Activated CD4-positive, alpha-beta T cell treated with anti-CD3 and anti-CD28 coated beads, Interleukin-2, amount 50 U/mL, for 16 hours (primary cell): ENCODE results near the gene NAA80.

ENCODE experiments used
- DNase-seq: peaks from one replicate; pipeline ENCODE4 v3.0.0-alpha.2; 2020

Gene NAA80

GRCh38 chr3:50298836-50299637 lies at the start of gene NAA80, which contains the start of gene HYAL3:
NAA80 (minus strand) TSS chr3:50299405; CDS start chr3:50297463, 1,942 bp downstream.
HYAL3 (minus strand) TSS chr3:50299405; CDS start chr3:50295602, 3,803 bp downstream.
- peak; percentile 100 for DNase-seq

GRCh38 chr3:50347187-50347813 lies 48.1 kb upstream of the NAA80 start:
- DNase-seq: peak; percentile 73

- DNase-seq: peak; percentile 84
These were observed 46.5 kb upstream of the NAA80 start, which contains the start of gene ZMYND10 for GRCh38 chr3:50345586-50346234. ZMYND10 (minus strand) TSS chr3:50345732; CDS start chr3:50345579, 153 bp downstream.

DNA sequence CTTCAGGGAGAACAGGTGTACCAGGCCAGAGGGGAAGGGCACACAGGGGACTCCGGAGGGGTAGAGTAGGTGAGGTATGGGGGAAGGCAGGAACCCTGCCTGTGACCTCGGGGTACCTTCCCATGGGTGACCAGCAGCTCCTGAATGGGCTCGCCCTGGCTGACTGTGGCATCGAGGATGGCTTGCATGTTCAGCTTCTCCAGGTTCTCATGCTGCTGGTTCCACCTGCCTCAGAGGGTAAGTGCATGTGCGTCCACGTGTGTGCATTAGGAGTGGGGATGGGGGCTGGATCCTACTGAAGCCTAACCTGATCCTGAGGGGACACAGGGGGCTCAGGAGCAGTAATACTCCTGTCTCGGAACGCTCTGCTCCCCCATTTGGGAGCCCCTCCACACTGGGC lies 45.8 kb upstream of the NAA80 start:
- no peak for DNase-seq

DNA sequence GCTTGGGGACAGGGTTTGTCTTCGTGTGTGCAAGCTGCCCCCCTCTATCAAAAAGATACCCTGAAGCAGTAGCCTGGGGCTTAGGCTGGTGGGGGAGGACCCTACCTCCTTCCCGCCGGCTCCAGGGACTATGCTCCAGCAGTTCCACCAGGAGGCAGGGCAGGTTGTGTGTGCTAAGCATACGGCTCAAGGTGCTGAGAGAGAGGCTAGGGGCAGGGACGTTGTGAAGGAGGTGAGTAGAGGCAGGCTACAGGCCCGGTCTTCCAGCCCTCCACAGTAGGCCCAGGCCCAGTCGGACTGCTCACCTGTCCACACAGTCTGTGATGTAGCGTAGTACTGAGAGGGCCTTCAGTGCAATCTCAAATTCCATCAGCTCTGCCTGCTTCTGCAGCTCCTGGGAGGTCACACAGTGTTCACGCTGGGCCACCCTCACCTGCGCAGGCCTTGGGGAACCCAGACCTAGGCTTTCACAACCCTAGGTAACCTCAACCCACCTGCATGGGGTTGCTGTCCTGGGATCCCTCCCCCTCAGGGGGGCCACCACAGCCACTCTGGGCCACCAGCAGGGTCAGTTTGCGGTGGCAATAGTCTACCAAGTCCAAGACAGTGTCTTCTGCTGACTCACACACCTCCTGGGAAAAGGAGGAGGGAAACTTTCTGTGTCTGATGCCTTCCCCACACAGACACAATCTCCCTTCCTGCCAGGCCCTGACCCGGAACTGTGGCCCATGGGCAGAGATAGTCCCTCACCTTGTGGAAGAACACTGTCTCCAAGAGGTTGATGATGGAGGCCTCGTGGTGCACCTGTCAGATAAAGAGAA lies 43.8 kb upstream of the NAA80 start:
- DNase-seq: no peak

GRCh38 chr3:50341996-50342650 lies 42.9 kb upstream of the NAA80 start:
- no peak for DNase-seq

GRCh38 chr3:50341537-50341936 lies 42.3 kb upstream of the NAA80 start:
- no peak for DNase-seq

GRCh38 chr3:50340448-50341329 lies 41.5 kb upstream of the NAA80 start, which contains the start of gene RASSF1:
RASSF1 (minus strand) TSS chr3:50340836; CDS start chr3:50340805, 31 bp downstream.
- peak; percentile 89 for DNase-seq

- no peak for DNase-seq
These were observed 40.9 kb upstream of the NAA80 start for GRCh38 chr3:50340147-50340447.

GRCh38 chr3:50339485-50340146 lies 40.4 kb upstream of the NAA80 start:
- no peak for DNase-seq

DNA sequence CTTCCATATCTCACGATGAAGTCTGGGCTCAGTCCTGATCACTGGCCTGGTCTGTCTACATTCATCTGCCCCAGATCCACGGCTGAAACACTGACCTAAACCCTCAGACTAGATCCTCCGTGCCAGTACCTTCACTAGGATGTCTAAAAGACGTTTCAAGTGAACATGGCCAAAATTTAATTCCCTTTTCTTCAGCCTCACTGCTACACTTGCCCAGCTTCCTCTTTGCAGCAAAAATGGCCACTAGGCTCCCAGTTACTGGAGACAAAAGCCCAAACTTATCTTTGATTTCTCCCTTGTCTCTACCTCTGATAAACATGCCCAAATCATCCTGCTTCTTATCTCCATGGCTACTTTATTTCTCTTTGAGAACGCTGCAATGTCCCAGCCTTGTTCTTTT lies 39.8 kb upstream of the NAA80 start:
- DNase-seq: no peak

DNA sequence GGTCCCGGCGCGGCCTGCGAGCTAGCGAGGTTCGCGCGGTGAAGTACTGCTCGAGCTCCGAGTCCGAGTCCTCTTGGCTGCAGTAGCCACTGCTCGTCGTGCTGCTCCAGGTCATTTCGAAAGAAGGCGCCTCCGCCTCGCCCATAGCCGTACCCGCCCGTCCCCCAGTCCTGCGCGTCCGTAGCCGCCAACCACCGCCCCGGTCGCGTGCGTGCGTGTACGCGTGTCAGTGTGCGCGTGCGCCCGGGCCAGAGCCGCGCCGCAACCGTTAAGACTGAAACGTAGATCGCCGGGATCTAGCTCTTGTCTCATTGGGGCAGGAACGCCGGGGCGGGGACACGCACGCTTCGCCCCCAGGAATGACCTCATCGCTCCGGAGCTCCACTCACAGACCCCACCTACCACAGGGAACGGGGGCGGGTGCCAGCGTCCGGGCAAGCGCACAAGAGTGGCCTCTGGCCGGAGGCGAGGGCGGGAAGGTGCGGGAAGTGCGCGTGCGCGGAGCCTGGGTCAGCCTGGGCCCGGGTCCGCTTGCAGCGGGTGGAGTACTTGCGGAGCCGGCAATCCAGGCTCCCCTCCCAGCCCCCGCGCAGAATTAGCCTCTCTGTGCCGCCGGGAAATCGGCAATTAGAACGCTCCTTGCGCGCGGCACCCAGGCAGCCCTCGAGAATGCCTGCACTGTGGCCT lies 38.1 kb upstream of the NAA80 start:
- peak; percentile 99 for DNase-seq

GRCh38 chr3:50336452-50337174 lies 37.4 kb upstream of the NAA80 start:
- peak; percentile 69 for DNase-seq

- no peak for DNase-seq
These were observed 35.3 kb upstream of the NAA80 start for GRCh38 chr3:50334339-50335075.

DNA sequence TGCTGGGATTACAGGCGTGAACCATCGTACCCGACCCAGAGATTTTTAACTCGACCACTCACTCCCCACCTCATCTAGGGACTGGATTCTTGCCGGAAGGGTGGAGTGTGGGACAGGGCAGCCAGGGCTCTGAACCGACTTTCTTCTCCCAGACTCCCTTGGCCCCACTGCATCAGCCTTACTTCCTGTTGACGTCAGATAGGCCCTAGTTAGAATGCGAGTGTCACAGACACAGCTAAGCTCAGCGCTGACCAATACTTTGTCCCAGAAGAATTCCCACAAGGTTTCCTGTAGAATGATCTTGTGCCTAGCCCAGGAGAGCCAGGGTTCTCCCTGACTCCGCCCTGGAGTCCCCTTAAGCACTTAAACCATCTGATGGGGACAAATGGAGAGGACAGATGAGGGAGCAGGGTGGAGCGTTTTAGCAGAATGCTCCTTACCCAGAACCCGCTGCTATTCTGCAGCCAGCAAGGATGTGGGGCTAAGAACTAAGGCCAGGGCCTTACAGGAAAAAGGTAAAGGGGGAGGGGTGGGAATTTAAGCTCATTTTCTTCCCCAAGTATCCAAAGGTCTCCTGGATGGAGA lies 34.6 kb upstream of the NAA80 start:
- no peak for DNase-seq

DNA sequence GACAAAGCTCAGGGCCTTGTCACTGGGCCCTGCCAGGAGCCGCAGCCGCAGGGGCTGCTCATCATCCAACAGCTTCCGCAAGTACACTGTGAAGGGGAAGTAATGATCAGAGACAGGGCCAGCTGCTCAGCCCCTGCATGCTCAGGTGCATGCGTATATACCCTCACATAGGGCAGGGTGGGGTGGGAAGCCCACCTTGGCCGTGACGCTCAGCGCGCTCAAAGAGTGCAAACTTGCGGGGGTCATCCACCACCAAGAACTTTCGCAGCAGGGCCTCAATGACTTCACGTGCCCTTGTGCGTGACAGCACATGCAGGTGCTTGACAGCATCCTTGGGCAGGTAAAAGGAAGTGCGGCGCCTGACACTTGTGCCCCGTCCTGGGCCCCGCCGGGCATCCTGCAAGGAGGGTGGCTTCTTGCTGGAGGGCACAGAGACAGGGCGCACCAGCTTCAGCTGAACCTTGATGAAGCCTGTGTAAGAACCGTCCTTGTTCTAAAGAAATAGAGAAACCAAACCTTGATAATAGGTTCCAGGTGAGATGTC lies 32.2 kb upstream of the NAA80 start:
- DNase-seq: no peak

GRCh38 chr3:50330330-50330729 lies 31.1 kb upstream of the NAA80 start:
- no peak for DNase-seq
